Uterus (tissue), 2 donors: Measurements from ENCODE around the gene ANKRD65.

Experiments
- CTCF ChIP-seq, 4 experiments: fragments of 200-600 bp in 2 of 4; fragments of 450-650 bp in 2 of 4; sonication (generic) in 2 of 4; IDR thresholded peaks; one replicate each; pipeline ENCODE4 v1.5.1; 2016 to 2019; ENCODE audit warnings: antibody characterized with exemption in 4 of 4, mild to moderate bottlenecking in 2 of 4, moderate library complexity in 1 of 4
- POLR2A ChIP-seq, 2 donors: fragments of 450-650 bp; IDR thresholded peaks; one replicate each; pipeline ENCODE4 v1.6.1; 2016; ENCODE audit warnings: antibody characterized with exemption in 2 of 2, mild to moderate bottlenecking in 1 of 2, moderate library complexity in 1 of 2

DNA sequence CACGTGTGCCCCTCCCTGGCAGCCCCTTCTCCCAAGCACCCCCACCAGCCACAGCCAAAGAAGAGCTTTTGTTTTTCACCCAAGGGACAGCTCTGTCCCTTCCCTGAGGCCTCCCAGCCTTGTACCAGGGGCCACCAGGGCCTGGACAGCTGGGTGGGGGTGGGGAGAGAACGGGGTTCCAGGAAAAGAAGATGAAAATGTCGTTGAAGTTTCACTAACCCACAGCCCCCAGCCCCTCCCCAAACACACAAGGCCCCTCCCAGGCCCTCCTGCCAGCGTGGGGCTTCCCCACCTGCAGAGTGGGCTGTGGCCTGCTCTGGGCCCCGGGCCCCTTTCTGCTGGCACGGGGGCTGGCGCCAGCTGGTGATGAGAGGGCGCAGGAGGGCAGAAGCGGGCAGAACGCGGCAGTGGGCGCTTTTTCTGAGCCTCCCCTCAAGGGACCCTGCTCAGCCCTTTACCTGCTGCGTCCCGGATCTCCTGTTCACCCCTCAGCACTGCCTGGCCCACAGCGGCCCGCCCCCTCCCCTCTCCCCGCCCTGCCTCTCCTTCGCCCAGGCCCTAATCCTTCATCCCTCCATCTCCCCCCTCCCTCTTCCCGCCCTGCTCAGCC is 5.5 kb upstream of the ANKRD65 start:
- no peak for TF ChIP-seq POLR2A (IDR thresholded peaks at IDR 0.05)
- TF ChIP-seq CTCF (IDR thresholded peaks at IDR 0.05), result no peak
